Measurements from ENCODE around the gene DAP. TPM values are rescaled to one million over a fixed set of nuclear protein-coding genes. Genes with fewer than 3 reads are reported as not detected.

DAP gene
- total RNA-seq, 4 donors from 2014 or later, result 24.3 to 42.4 (median 37.0) TPM

DNA sequence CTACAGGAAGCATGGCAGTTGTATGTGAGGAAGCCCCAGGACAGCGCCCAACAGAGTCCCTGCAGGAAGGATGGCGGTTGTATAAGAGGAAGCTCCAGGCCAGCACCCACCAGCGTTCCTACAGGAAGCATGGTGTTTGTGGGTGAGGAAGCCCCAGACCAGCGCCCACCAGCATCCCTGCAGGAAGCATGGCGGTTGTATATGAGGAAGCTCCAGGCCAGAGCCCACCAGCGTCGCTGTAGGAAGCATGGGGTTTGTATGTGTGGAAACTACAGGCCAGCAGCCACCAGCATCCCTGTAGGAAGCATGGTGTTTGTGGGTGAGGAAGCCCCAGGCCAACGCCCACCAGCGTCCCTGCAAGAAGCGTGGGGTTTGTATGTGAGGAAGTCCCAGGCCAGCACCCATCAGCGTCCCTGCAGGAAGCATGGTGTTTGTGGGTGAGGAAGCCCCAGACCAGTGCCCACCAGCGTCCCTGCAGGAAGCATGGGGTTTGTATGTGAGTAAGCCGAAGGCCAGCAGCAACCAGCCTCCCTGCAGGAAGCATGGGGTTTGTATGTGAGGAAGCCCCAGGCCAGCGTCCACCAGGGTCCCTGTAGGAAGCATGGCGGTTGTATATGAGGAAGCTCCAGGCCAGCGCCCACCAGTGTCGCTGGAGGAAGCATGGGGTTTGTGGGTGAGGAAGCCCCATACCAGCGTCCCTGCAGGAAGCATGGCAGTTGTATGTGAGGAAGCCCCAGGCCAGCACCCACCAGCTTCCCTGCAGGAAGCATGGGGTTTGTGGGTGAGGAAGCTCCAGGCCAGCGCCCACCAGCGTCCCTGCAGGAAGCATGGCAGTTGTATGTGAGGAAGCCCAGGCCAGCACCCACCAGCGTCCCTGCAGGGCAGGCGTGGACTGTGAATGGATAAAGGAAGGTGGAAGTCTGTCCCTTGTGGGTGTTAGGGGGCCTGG is 79.0 kb downstream of the DAP start:
- Histone ChIP-seq H3K9me3 (no peaks in the 10 kb centered on the region), H3K36me3 (peaks cover 53 to 69% (median 62%) of the 10 kb centered on the region in 4 donors), H3K27me3 (no peaks in the 10 kb centered on the region), H3K27ac (replicated peaks in 1 of 4) (no peak overlapping the region), H3K4me3 (no peak overlapping the region), H3K4me1 (no peaks in the 10 kb centered on the region)
- no peak for DNase-seq (ENCODE audit: extremely low spot score)
- WGBS, result 90% methylated on average over 16 of the region's 22 CpGs
- TF ChIP-seq POLR2AphosphoS5 (IDR thresholded peaks at IDR 0.05) (no peak), EP300 (IDR thresholded peaks at IDR 0.05) (no peak), POLR2A (IDR thresholded peaks at IDR 0.05; ENCODE audit: low read depth) (no peak)
- TF ChIP-seq, protein P1, sequence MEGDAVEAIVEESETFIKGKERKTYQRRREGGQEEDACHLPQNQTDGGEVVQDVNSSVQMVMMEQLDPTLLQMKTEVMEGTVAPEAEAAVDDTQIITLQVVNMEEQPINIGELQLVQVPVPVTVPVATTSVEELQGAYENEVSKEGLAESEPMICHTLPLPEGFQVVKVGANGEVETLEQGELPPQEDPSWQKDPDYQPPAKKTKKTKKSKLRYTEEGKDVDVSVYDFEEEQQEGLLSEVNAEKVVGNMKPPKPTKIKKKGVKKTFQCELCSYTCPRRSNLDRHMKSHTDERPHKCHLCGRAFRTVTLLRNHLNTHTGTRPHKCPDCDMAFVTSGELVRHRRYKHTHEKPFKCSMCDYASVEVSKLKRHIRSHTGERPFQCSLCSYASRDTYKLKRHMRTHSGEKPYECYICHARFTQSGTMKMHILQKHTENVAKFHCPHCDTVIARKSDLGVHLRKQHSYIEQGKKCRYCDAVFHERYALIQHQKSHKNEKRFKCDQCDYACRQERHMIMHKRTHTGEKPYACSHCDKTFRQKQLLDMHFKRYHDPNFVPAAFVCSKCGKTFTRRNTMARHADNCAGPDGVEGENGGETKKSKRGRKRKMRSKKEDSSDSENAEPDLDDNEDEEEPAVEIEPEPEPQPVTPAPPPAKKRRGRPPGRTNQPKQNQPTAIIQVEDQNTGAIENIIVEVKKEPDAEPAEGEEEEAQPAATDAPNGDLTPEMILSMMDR (IDR thresholded peaks at IDR 0.05), result no peak
- intact Hi-C loops (cut with DNase I), result no loop called here

DNA sequence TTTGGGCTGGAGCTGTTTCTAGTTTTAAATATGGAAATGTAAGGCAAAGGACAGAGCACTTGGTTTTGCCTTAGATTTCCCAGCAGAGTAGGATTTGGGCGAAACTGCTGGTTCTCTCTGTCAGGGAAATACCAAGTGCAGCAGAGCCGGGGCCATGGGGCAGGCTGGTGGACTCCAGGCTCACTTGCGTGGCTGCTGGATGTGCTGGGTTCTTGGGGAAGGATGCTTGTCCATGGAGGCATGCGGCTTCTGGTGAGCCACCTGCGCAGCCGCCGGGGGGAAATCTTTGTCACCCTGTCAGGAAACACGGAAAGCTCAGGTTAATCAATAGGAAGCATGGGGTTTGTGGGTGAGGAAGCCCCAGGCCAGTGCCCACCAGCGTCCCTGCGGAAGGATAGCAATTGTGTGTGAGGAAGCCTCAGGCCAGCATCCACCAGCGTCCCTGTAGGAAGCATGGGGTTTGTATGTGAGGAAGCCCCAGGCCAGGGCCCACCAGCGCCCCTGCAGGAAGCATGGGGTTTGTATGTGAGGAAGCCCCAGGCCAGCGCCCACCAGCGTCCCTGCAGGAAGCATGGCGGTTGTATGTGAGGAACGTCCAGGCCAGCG is 80.1 kb downstream of the DAP start:
- intact Hi-C loops (cut with DNase I), result no loop called here
- no peak for DNase-seq (ENCODE audit: extremely low spot score)
- Histone ChIP-seq H3K4me1 (no peaks in the 10 kb centered on the region), H3K27ac (replicated peaks in 1 of 4) (no peak overlapping the region), H3K36me3 (peaks cover 53 to 69% (median 63%) of the 10 kb centered on the region in 4 donors), H3K27me3 (no peaks in the 10 kb centered on the region), H3K4me3 (no peak overlapping the region), H3K9me3 (no peaks in the 10 kb centered on the region)
- WGBS, result 97% methylated on average over 14 of the region's 17 CpGs
- TF ChIP-seq, protein P1 (IDR thresholded peaks at IDR 0.05), result no peak
- TF ChIP-seq EP300 (IDR thresholded peaks at IDR 0.05) (no peak), POLR2AphosphoS5 (IDR thresholded peaks at IDR 0.05) (no peak), POLR2A (IDR thresholded peaks at IDR 0.05; ENCODE audit: low read depth) (no peak)

DNA sequence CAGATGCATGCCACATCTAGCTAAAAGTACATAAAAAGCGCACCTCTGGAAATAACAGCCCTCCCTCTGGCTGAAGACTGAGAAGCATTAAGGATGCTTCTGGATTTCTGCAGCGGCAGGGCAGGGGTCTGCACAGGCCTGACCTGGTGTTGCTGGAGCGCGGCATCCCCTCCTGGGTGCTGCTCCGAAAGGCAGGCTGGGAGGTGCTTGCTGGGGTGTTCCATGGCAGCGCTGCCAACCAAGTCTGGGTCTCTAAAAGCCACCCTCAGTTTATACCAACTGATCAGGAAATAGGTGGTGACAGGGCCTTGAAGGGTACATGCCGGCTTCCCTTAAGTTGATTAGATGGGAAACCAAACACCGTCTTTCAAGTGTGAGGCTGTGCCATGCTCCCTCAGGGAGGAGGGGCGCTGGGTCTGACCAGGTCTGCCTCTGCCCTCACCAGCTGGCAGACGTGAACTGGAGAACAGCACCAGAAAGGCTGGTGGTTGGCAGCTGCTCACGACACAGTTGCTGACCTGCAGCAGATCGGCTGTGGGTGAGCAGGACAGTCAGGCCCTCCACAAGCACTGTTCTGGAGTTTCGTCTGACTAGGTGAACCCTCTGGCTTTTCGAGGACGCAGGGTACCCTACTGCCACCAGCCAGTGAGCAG is 81.6 kb downstream of the DAP start:
- Histone ChIP-seq H3K9me3 (no peaks in the 10 kb centered on the region), H3K36me3 (peaks cover 53 to 66% (median 63%) of the 10 kb centered on the region in 4 donors), H3K4me3 (no peak overlapping the region), H3K27me3 (peaks cover 0 to 6% (median 0%) of the 10 kb centered on the region in 4 donors), H3K27ac (replicated peaks in 1 of 4) (no peak overlapping the region), H3K4me1 (no peaks in the 10 kb centered on the region)
- TF ChIP-seq, protein P1 (IDR thresholded peaks at IDR 0.05), result no peak
- no peak for TF ChIP-seq EP300 (IDR thresholded peaks at IDR 0.05)
- no peak for DNase-seq (ENCODE audit: extremely low spot score)
- WGBS, result 90% methylated on average over 12 of the region's 15 CpGs
- intact Hi-C loops (cut with DNase I), result no loop called here

DNA sequence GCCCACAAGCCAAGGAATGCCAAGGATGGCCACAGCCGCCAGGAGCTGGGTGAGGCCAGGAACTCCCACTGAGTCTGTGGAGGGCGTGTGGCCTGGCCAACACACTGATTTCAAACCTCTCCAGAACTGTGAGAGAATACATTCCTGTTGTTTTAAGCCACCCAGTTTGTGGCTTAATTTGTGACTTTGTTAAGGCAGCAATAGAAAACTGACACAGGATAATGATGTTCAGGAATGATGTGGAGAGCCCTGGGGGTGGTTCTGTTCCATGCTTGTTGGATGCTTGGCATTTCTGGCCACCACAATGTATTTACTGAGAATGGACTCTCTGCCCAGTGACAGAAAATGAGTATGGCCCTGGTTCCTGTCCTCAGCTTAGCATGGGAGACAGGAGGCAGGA is 82.8 kb downstream of the DAP start:
- Histone ChIP-seq H3K9me3 (no peaks in the 10 kb centered on the region), H3K4me3 (no peak overlapping the region), H3K4me1 (no peaks in the 10 kb centered on the region), H3K27ac (replicated peaks in 1 of 4) (no peak overlapping the region), H3K27me3 (peaks cover 0 to 6% (median 0%) of the 10 kb centered on the region in 4 donors), H3K36me3 (peaks cover 53 to 62% (median 60%) of the 10 kb centered on the region in 4 donors)
- 88% methylated on average over 2 of the region's 2 CpGs for WGBS
- intact Hi-C loops (cut with DNase I), result no loop called here
- DNase-seq (ENCODE audit: extremely low spot score), result no peak
- TF ChIP-seq, protein P1 (IDR thresholded peaks at IDR 0.05), result no peak
- TF ChIP-seq POLR2A (IDR thresholded peaks at IDR 0.05; ENCODE audit: low read depth) (no peak), EP300 (IDR thresholded peaks at IDR 0.05) (no peak), POLR2AphosphoS5 (IDR thresholded peaks at IDR 0.05) (no peak)

Data from esophagus muscularis mucosa (tissue), 4 donors.